Measurements from ENCODE around the gene THSD1.
A peak's percentile ranks its signal among the peaks of the same experiment; 100 is the strongest.

Gene THSD1

DNA sequence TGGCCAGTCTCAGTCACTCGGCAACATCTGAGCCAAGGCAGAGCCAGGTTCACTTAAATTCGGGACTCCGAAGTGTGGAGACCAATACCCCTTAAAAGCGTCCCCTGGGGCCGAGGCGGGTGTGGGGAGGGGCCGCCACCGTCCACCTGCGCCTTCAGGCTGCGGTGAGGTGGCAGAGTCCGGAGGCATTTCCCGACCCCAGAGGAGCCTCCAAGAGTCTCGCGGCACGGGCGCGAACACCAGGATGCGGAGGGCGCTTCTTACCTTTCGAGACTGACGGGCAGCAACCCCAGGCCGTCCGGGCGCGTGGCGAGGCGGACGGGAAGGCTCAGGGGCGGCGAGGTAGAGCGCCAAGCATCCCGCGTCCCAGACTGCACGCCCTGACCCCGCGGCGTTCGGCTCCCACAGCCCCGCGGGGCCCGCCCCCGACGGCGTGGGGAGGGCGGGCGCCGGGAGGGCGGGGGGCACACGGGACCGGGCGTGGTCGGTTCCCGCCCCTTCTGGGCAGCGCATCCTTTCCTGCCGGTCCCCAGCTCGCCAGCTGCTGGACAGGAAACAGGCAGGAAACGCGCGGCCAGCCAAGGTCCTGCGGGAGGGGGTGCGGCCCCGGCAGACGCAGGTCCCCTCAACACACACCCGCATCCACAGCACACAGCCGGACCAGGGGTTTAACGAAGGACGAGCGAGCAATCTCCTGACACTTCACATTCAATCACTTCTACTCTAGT is at the start of gene THSD1:
THSD1 (minus strand) TSS at position 406 of the 728 bp plus-strand sequence. CDS start 3,572 bp downstream, outside the sequence.
- Histone ChIP-seq H3K27me3 (ENCODE audit: control insufficient read depth, insufficient read depth, low read length) (peaks cover 34% of the 10 kb centered on the region), H3K27ac (ENCODE audit: low read length) (no peak within 1 kb of the TSS), H3K9ac (ENCODE audit: low read length) (no peak within 1 kb of the TSS), H3K36me3 (ENCODE audit: control insufficient read depth, low read depth, low read length) (no peaks in the 10 kb centered on the region), H3K4me3 (ENCODE audit: low read length) (peak within 1 kb of the TSS; percentile 48), H3K9me3 (ENCODE audit: control insufficient read depth, low read depth, low read length) (no peaks in the 10 kb centered on the region), H3K4me1 (ENCODE audit: control insufficient read depth, low read depth, low read length) (no peaks in the 10 kb centered on the region)

- peak overlapping the region; percentile 5 for H3K27ac ChIP-seq (ENCODE audit: low read length)
- H3K4me1 ChIP-seq (ENCODE audit: control insufficient read depth, low read depth, low read length) = peaks cover 11% of the 10 kb centered on the region
- H3K27me3 ChIP-seq (ENCODE audit: control insufficient read depth, insufficient read depth, low read length) = no peaks in the 10 kb centered on the region
These were observed 49.7 kb upstream of the THSD1 start for GRCh38 chr13:52455677-52456041.

GRCh38 chr13:52454820-52455676 is 49.1 kb upstream of the THSD1 start, which contains the start of gene CKAP2:
CKAP2 (plus strand) TSS chr13:52455478; CDS start chr13:52455557, 79 bp downstream.
- peak within 1 kb of the TSS; percentile 85 for H3K4me3 ChIP-seq (ENCODE audit: low read length)
- no peaks in the 10 kb centered on the region for H3K27me3 ChIP-seq (ENCODE audit: control insufficient read depth, insufficient read depth, low read length)
- H3K36me3 ChIP-seq (ENCODE audit: control insufficient read depth, low read depth, low read length) = peaks cover 30% of the 10 kb centered on the region
- H3K9ac ChIP-seq (ENCODE audit: low read length) = peak within 1 kb of the TSS; percentile 94
- H3K4me1 ChIP-seq (ENCODE audit: control insufficient read depth, low read depth, low read length) = peaks cover 11% of the 10 kb centered on the region
- no peaks in the 10 kb centered on the region for H3K9me3 ChIP-seq (ENCODE audit: control insufficient read depth, low read depth, low read length)
- H3K27ac ChIP-seq (ENCODE audit: low read length) = peak within 1 kb of the TSS; percentile 5

More at GRCh38 chr13:52455677-52456041, 49.7 kb upstream of the THSD1 start:
- Histone ChIP-seq H3K4me3 (ENCODE audit: low read length) (peak overlapping the region; percentile 85), H3K9ac (ENCODE audit: low read length) (peak overlapping the region; percentile 94), H3K36me3 (ENCODE audit: control insufficient read depth, low read depth, low read length) (peaks cover 32% of the 10 kb centered on the region), H3K9me3 (ENCODE audit: control insufficient read depth, low read depth, low read length) (no peaks in the 10 kb centered on the region)

- H3K4me3 ChIP-seq (ENCODE audit: low read length) = peak overlapping the region; percentile 85
- no peaks in the 10 kb centered on the region for H3K9me3 ChIP-seq (ENCODE audit: control insufficient read depth, low read depth, low read length)
- H3K36me3 ChIP-seq (ENCODE audit: control insufficient read depth, low read depth, low read length) = peaks cover 25% of the 10 kb centered on the region
- peaks cover 11% of the 10 kb centered on the region for H3K4me1 ChIP-seq (ENCODE audit: control insufficient read depth, low read depth, low read length)
- no peak overlapping the region for H3K9ac ChIP-seq (ENCODE audit: low read length)
- H3K27ac ChIP-seq (ENCODE audit: low read length) = no peak overlapping the region
- H3K27me3 ChIP-seq (ENCODE audit: control insufficient read depth, insufficient read depth, low read length) = no peaks in the 10 kb centered on the region
These were observed 48.5 kb upstream of the THSD1 start for GRCh38 chr13:52454459-52454819.

DNA sequence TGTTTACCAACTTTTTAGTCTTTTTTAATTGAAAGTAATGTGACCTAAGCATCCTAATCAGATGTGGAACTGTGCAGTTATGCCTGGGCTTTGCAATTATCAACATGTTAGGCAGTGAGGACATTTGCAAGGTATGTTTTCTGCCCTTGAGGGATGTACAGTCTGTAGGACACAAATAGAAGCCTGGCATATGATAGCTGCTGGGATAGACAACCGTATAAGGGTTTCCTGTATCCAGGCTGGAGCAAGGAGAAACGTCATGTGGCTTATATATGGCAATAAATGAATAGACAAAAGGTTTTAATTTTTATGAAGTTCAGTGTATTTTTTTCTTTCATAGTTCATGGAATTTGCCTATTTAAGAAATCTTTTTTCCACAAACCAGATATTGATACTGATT is 46.5 kb upstream of the THSD1 start:
- Histone ChIP-seq H3K4me3 (ENCODE audit: low read length) (no peak overlapping the region), H3K4me1 (ENCODE audit: control insufficient read depth, low read depth, low read length) (peaks cover 11% of the 10 kb centered on the region), H3K27ac (ENCODE audit: low read length) (no peak overlapping the region), H3K36me3 (ENCODE audit: control insufficient read depth, low read depth, low read length) (peaks cover 10% of the 10 kb centered on the region), H3K9me3 (ENCODE audit: control insufficient read depth, low read depth, low read length) (no peaks in the 10 kb centered on the region), H3K27me3 (ENCODE audit: control insufficient read depth, insufficient read depth, low read length) (no peaks in the 10 kb centered on the region), H3K9ac (ENCODE audit: low read length) (no peak overlapping the region)

DNA sequence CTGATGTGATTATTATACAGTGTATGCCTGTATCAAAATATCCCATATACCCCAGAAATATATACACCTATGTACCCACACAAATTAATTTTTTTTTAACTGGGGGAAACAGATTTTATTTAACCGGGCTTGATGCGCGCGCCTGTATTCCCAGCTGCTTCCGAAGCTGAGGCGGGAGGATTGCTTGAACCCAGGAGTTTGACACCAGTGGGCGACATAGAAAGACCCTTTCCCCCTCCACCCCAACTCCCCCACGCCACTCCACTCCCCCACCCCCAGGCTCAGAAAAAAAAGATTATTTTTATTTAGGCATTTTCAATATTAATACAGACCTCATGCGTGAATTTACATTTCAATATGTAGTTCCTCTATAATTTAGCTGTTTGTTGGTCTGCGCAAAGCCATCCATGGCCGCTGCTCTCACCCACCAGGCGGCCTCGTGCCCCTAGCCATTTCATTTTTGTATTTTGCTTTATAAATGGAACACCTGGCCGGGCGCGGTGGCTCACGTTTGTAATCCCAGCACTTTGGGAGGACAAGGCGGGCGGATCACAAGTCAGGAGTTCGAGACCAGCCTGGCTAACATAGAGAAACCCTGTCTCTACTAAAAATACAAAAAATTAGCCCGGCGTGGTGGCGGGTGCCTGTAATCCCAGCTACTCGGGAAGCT is 45.3 kb upstream of the THSD1 start:
- H3K9ac ChIP-seq (ENCODE audit: low read length) = no peak overlapping the region
- no peaks in the 10 kb centered on the region for H3K9me3 ChIP-seq (ENCODE audit: control insufficient read depth, low read depth, low read length)
- peaks cover 6% of the 10 kb centered on the region for H3K4me1 ChIP-seq (ENCODE audit: control insufficient read depth, low read depth, low read length)
- no peaks in the 10 kb centered on the region for H3K36me3 ChIP-seq (ENCODE audit: control insufficient read depth, low read depth, low read length)
- peak overlapping the region; percentile 37 for H3K4me3 ChIP-seq (ENCODE audit: low read length)
- H3K27ac ChIP-seq (ENCODE audit: low read length) = no peak overlapping the region
- H3K27me3 ChIP-seq (ENCODE audit: control insufficient read depth, insufficient read depth, low read length) = no peaks in the 10 kb centered on the region

- Histone ChIP-seq H3K27ac (ENCODE audit: low read length) (no peak overlapping the region), H3K9ac (ENCODE audit: low read length) (no peak overlapping the region)
These were observed 44.8 kb upstream of the THSD1 start for GRCh38 chr13:52450793-52451116.

DNA sequence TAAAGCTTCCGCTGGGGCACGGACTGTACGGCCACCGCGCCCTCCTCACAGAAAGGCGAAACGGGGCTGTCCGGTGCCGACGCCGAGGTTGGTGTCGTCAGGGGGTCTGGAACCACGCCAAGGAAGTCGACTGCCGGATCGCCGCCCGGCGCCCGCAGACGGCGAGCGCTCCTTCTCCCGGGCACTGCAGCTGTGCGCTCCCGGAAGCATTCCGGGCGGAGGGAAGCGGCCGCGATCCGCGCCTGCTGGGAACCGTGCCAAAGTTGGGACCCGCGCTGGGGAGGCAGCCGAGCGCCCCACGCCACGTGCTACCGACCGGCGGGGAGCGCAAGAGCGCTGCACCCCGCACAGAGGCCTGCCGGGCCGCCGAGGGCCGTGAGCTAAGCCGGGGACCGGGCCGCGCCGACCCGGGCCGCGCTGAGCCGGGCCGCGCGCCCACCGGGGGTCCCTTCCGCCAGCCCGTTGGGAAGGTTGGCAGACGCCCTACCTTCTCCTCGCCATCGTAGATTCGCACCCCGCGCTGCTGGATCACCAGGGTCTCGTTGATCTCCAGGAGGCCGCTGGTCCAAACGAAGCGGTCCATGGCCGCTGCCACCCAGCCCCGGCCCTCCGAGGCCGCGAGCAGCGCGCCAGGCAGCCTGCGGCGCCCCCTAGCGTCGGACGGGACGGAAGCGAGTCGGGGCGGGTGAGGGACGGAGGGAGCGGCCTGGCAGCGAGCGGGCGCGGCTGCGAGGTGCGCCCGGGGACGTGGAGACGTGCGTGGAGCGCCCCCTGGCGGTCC is 44.2 kb upstream of the THSD1 start, which contains the start of gene VPS36:
VPS36 (minus strand) TSS at position 623 of the 781 bp plus-strand sequence; CDS start at position 583, 40 bp downstream.
- no peaks in the 10 kb centered on the region for H3K9me3 ChIP-seq (ENCODE audit: control insufficient read depth, low read depth, low read length)
- peak within 1 kb of the TSS; percentile 53 for H3K27ac ChIP-seq (ENCODE audit: low read length)
- peak within 1 kb of the TSS; percentile 82 for H3K9ac ChIP-seq (ENCODE audit: low read length)
- H3K4me1 ChIP-seq (ENCODE audit: control insufficient read depth, low read depth, low read length) = peaks cover 4% of the 10 kb centered on the region
- no peaks in the 10 kb centered on the region for H3K27me3 ChIP-seq (ENCODE audit: control insufficient read depth, insufficient read depth, low read length)
- H3K36me3 ChIP-seq (ENCODE audit: control insufficient read depth, low read depth, low read length) = no peaks in the 10 kb centered on the region
- H3K4me3 ChIP-seq (ENCODE audit: low read length) = peak within 1 kb of the TSS; percentile 92

More at GRCh38 chr13:52450793-52451116, 44.8 kb upstream of the THSD1 start:
- Histone ChIP-seq H3K4me1 (ENCODE audit: control insufficient read depth, low read depth, low read length) (peaks cover 4% of the 10 kb centered on the region), H3K9me3 (ENCODE audit: control insufficient read depth, low read depth, low read length) (no peaks in the 10 kb centered on the region), H3K36me3 (ENCODE audit: control insufficient read depth, low read depth, low read length) (no peaks in the 10 kb centered on the region), H3K4me3 (ENCODE audit: low read length) (peak overlapping the region; percentile 37), H3K27me3 (ENCODE audit: control insufficient read depth, insufficient read depth, low read length) (no peaks in the 10 kb centered on the region)

GRCh38 chr13:52449331-52450011 is 43.5 kb upstream of the THSD1 start:
- peaks cover 3% of the 10 kb centered on the region for H3K36me3 ChIP-seq (ENCODE audit: control insufficient read depth, low read depth, low read length)

GRCh38 chr13:52447815-52448552 is 42.0 kb upstream of the THSD1 start:
- no peak overlapping the region for H3K27ac ChIP-seq (ENCODE audit: low read length)
- no peak overlapping the region for H3K9ac ChIP-seq (ENCODE audit: low read length)

More at GRCh38 chr13:52449331-52450011, 43.5 kb upstream of the THSD1 start:
- no peaks in the 10 kb centered on the region for H3K9me3 ChIP-seq (ENCODE audit: control insufficient read depth, low read depth, low read length)
- H3K9ac ChIP-seq (ENCODE audit: low read length) = peak overlapping the region; percentile 82
- H3K27me3 ChIP-seq (ENCODE audit: control insufficient read depth, insufficient read depth, low read length) = no peaks in the 10 kb centered on the region
- H3K4me1 ChIP-seq (ENCODE audit: control insufficient read depth, low read depth, low read length) = peaks cover 4% of the 10 kb centered on the region
- peak overlapping the region; percentile 92 for H3K4me3 ChIP-seq (ENCODE audit: low read length)
- H3K27ac ChIP-seq (ENCODE audit: low read length) = peak overlapping the region; percentile 53

More at GRCh38 chr13:52447815-52448552, 42.0 kb upstream of the THSD1 start:
- H3K36me3 ChIP-seq (ENCODE audit: control insufficient read depth, low read depth, low read length) = peaks cover 3% of the 10 kb centered on the region
- H3K9me3 ChIP-seq (ENCODE audit: control insufficient read depth, low read depth, low read length) = no peaks in the 10 kb centered on the region
- H3K4me1 ChIP-seq (ENCODE audit: control insufficient read depth, low read depth, low read length) = peaks cover 4% of the 10 kb centered on the region
- H3K27me3 ChIP-seq (ENCODE audit: control insufficient read depth, insufficient read depth, low read length) = no peaks in the 10 kb centered on the region
- no peak overlapping the region for H3K4me3 ChIP-seq (ENCODE audit: low read length)
